AML-193 (cell line): ENCODE results near the gene ADAM23.

Experiments used
- DNase-seq, 2 experiments: peaks; one replicate each; lab custom pipeline; 2025; lab: John Stamatoyannopoulos, UW

Gene ADAM23

GRCh38 chr2:206565666-206566065 is 122.3 kb downstream of the ADAM23 start:
- DNase-seq, result no peak

- no peak for DNase-seq
These were observed 126.1 kb downstream of the ADAM23 start for GRCh38 chr2:206569470-206569869.

GRCh38 chr2:206570199-206570598 is 126.9 kb downstream of the ADAM23 start:
- no peak for DNase-seq

GRCh38 chr2:206572725-206573124 is 129.4 kb downstream of the ADAM23 start:
- no peak for DNase-seq

GRCh38 chr2:206573793-206574192 is 130.5 kb downstream of the ADAM23 start:
- DNase-seq, result no peak

GRCh38 chr2:206584323-206585116 is 141.2 kb downstream of the ADAM23 start:
- DNase-seq, result no peak

GRCh38 chr2:206585335-206585734 is 142.0 kb downstream of the ADAM23 start:
- DNase-seq, result no peak

GRCh38 chr2:206586609-206587008 is 143.3 kb downstream of the ADAM23 start:
- no peak for DNase-seq

- no peak for DNase-seq
These were observed 154.4 kb downstream of the ADAM23 start for GRCh38 chr2:206597717-206598218.

- no peak for DNase-seq
These were observed 159.9 kb downstream of the ADAM23 start for GRCh38 chr2:206603243-206603642.

GRCh38 chr2:206610451-206610850 is 167.1 kb downstream of the ADAM23 start:
- DNase-seq, result no peak

GRCh38 chr2:206611191-206611590 is 167.9 kb downstream of the ADAM23 start:
- no peak for DNase-seq

GRCh38 chr2:206611736-206612135 is 168.4 kb downstream of the ADAM23 start:
- no peak for DNase-seq

- no peak for DNase-seq
These were observed 171.5 kb downstream of the ADAM23 start for GRCh38 chr2:206614811-206615210.

- DNase-seq, result no peak
These were observed 172.2 kb downstream of the ADAM23 start for GRCh38 chr2:206615417-206616089.

- no peak for DNase-seq
These were observed 172.8 kb downstream of the ADAM23 start for GRCh38 chr2:206616151-206616550.

GRCh38 chr2:206619011-206619410 is 175.7 kb downstream of the ADAM23 start:
- DNase-seq, result no peak

- DNase-seq, result no peak
These were observed 182.8 kb downstream of the ADAM23 start for GRCh38 chr2:206626108-206626507.

GRCh38 chr2:206627632-206628031 is 184.3 kb downstream of the ADAM23 start:
- DNase-seq, result no peak

GRCh38 chr2:206631340-206631739 is 188.0 kb downstream of the ADAM23 start:
- DNase-seq, result no peak

GRCh38 chr2:206635015-206635414 is 191.7 kb downstream of the ADAM23 start:
- no peak for DNase-seq

GRCh38 chr2:206639636-206640035 is 196.3 kb downstream of the ADAM23 start:
- no peak for DNase-seq

GRCh38 chr2:206641226-206641625 is 197.9 kb downstream of the ADAM23 start:
- no peak for DNase-seq
